ENCODE results near the gene WFDC9.

WFDC9 gene

GRCh38 chr20:45611054-45611453, 20.0 kb downstream of the WFDC9 start:
- no peak overlapping the region for H3K27ac ChIP-seq (replicated peaks)

DNA sequence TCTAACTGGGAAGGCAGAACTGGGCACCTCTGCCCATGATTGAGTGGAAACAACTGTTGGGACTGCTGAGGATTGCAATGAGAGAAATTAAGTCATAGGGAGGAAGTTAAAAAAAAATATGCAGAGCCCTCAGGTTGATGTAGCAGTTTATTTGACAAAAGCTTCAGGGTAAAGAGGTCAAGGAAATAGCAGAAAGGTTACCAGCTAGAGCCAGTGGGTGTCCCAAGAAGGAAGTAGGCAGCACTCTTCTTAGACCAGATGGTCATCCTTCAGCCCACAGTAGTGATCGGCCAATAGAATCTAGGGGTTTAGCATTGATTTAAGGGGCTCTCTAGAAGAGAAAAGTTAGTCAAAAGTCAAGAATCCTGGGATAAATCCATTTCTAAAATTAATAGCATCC, 23.3 kb downstream of the WFDC9 start:
- Histone ChIP-seq H3K27me3 (ENCODE audit: insufficient read depth, poor library complexity, severe bottlenecking) (no peaks in the 10 kb centered on the region), H3K4me3 (replicated peaks; ENCODE audit: insufficient read depth, low read length) (no peak overlapping the region), H3K27ac (replicated peaks) (no peak overlapping the region)
- DNase-seq (ENCODE audit: low read depth in 1 of 2, low spot score in 1 of 2): no peak
- TF ChIP-seq GABPA (IDR thresholded peaks at IDR 0.05; ENCODE audit: low read depth): no peak
- no peak for TF ChIP-seq CTCF (IDR thresholded peaks at IDR 0.05; ENCODE audit: insufficient read depth, low read length)
- no peak for TF ChIP-seq POLR2AphosphoS5 (IDR thresholded peaks at IDR 0.05; ENCODE audit: low read depth)
- no peak for TF ChIP-seq SPI1 (IDR thresholded peaks at IDR 0.05; ENCODE audit: borderline replicate concordance, low read depth)
- TF ChIP-seq, protein P1, sequence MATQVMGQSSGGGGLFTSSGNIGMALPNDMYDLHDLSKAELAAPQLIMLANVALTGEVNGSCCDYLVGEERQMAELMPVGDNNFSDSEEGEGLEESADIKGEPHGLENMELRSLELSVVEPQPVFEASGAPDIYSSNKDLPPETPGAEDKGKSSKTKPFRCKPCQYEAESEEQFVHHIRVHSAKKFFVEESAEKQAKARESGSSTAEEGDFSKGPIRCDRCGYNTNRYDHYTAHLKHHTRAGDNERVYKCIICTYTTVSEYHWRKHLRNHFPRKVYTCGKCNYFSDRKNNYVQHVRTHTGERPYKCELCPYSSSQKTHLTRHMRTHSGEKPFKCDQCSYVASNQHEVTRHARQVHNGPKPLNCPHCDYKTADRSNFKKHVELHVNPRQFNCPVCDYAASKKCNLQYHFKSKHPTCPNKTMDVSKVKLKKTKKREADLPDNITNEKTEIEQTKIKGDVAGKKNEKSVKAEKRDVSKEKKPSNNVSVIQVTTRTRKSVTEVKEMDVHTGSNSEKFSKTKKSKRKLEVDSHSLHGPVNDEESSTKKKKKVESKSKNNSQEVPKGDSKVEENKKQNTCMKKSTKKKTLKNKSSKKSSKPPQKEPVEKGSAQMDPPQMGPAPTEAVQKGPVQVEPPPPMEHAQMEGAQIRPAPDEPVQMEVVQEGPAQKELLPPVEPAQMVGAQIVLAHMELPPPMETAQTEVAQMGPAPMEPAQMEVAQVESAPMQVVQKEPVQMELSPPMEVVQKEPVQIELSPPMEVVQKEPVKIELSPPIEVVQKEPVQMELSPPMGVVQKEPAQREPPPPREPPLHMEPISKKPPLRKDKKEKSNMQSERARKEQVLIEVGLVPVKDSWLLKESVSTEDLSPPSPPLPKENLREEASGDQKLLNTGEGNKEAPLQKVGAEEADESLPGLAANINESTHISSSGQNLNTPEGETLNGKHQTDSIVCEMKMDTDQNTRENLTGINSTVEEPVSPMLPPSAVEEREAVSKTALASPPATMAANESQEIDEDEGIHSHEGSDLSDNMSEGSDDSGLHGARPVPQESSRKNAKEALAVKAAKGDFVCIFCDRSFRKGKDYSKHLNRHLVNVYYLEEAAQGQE (IDR thresholded peaks at IDR 0.05; ENCODE audit: insufficient replicate concordance, low read depth): no peak

More at GRCh38 chr20:45611054-45611453, 20.0 kb downstream of the WFDC9 start:
- peak in 1 of 2 experiments; percentile 3 for DNase-seq (ENCODE audit: low read depth in 1 of 2, low spot score in 1 of 2)
- TF ChIP-seq POLR2AphosphoS5 (IDR thresholded peaks at IDR 0.05; ENCODE audit: low read depth) (no peak), CTCF (IDR thresholded peaks at IDR 0.05; ENCODE audit: insufficient read depth, low read length) (no peak), SPI1 (IDR thresholded peaks at IDR 0.05; ENCODE audit: borderline replicate concordance, low read depth) (no peak), GABPA (IDR thresholded peaks at IDR 0.05; ENCODE audit: low read depth) (no peak)
- TF ChIP-seq, protein P1 (IDR thresholded peaks at IDR 0.05; ENCODE audit: insufficient replicate concordance, low read depth): no peak
- H3K4me3 ChIP-seq (replicated peaks; ENCODE audit: insufficient read depth, low read length): no peak overlapping the region
- peaks cover 2% of the 10 kb centered on the region for H3K27me3 ChIP-seq (ENCODE audit: insufficient read depth, poor library complexity, severe bottlenecking)

DNA sequence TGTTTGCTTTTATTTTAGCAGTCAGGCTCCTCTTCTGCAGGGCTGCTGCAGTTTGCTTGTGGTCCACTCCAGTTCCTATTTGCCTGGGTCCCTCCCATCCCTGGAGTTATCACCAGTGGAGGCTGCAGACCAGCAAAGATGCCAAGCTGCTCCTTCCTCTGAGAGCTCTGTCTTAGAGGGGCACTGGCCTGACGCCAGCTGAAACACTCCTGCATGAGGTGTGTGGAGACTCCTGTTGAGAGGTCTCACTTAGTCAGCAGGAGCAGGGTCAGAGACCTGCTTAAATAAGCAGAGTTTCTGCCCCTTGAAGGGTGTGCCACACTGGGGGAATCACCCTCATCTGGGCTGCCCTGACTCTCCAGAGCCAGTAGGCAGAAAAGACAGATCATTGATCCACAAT, 35.8 kb downstream of the WFDC9 start:
- no peak for DNase-seq (ENCODE audit: low read depth in 1 of 2, low spot score in 1 of 2)
- H3K27ac ChIP-seq (replicated peaks): no peak overlapping the region
- TF ChIP-seq SPI1 (IDR thresholded peaks at IDR 0.05; ENCODE audit: borderline replicate concordance, low read depth): no peak
- TF ChIP-seq GABPA (IDR thresholded peaks at IDR 0.05; ENCODE audit: low read depth): no peak
- TF ChIP-seq POLR2AphosphoS5 (IDR thresholded peaks at IDR 0.05; ENCODE audit: low read depth): no peak
- TF ChIP-seq, protein P1 (IDR thresholded peaks at IDR 0.05; ENCODE audit: insufficient replicate concordance, low read depth): no peak
- no peak for TF ChIP-seq CTCF (IDR thresholded peaks at IDR 0.05; ENCODE audit: insufficient read depth, low read length)
- no peaks in the 10 kb centered on the region for H3K27me3 ChIP-seq (ENCODE audit: insufficient read depth, poor library complexity, severe bottlenecking)
- no peak overlapping the region for H3K4me3 ChIP-seq (replicated peaks; ENCODE audit: insufficient read depth, low read length)
